Natural killer cell treated with Interleukin-12 subunit alpha and Interleukin-12 subunit beta and Interleukin-15 and Interleukin-18, amount 100 ng/mL, for 72 hours (primary cell): ENCODE data around the gene SHISA2. TPM values are rescaled to one million over a fixed set of nuclear protein-coding genes. Genes with fewer than 3 reads are reported as not detected.

ENCODE experiments used
- ATAC-seq, 2 donors: fragments of 150-1000 bp; cut with Tn5 transposase in 1 of 2; sonication (Bioruptor Pico), chemical (Tn5 transposase) in 1 of 2; 2 replicates each; pipeline ENCODE4 v1.10.0; 2021
- DNase-seq: peaks from one replicate; pipeline ENCODE4 v3.0.0; 2022; ENCODE audit warnings: low spot score
- H3K27ac Mint-ChIP-seq, 2 donors: 1 replicate in 1 of 2; 2 replicates in 1 of 2; pipeline ENCODE4 v1.8.0; 2022; ENCODE audit warnings: mixed read lengths in 2 of 2, mild to moderate bottlenecking in 1 of 2, moderate library complexity in 1 of 2
- H3K27me3 Mint-ChIP-seq, 2 donors: 1 replicate in 1 of 2; 2 replicates in 1 of 2; pipeline ENCODE4 v1.8.0; 2022; ENCODE audit warnings: mixed read lengths in 2 of 2
- H3K36me3 Mint-ChIP-seq: one replicate; pipeline ENCODE4 v1.8.0; 2022; ENCODE audit warnings: mixed read lengths
- H3K4me1 Mint-ChIP-seq, 2 donors: 1 replicate in 1 of 2; 2 replicates in 1 of 2; pipeline ENCODE4 v1.8.0; 2022; ENCODE audit warnings: low read depth in 2 of 2, mixed read lengths in 2 of 2, mild to moderate bottlenecking in 1 of 2
- H3K4me3 Mint-ChIP-seq: one replicate; pipeline ENCODE4 v1.8.0; 2022; ENCODE audit warnings: mixed read lengths
- H3K9me3 Mint-ChIP-seq: 2 replicates; pipeline ENCODE4 v1.8.0; 2022; ENCODE audit warnings: mixed read lengths
- total RNA-seq, 2 donors: library from RNA; stranded (reverse); gene quantifications; one replicate each; pipeline ENCODE4 v1.2.3, GENCODE V29; 2022

Gene SHISA2
- total RNA-seq, 2 donors from 2014 or later: 0.17 to 0.67 TPM

DNA sequence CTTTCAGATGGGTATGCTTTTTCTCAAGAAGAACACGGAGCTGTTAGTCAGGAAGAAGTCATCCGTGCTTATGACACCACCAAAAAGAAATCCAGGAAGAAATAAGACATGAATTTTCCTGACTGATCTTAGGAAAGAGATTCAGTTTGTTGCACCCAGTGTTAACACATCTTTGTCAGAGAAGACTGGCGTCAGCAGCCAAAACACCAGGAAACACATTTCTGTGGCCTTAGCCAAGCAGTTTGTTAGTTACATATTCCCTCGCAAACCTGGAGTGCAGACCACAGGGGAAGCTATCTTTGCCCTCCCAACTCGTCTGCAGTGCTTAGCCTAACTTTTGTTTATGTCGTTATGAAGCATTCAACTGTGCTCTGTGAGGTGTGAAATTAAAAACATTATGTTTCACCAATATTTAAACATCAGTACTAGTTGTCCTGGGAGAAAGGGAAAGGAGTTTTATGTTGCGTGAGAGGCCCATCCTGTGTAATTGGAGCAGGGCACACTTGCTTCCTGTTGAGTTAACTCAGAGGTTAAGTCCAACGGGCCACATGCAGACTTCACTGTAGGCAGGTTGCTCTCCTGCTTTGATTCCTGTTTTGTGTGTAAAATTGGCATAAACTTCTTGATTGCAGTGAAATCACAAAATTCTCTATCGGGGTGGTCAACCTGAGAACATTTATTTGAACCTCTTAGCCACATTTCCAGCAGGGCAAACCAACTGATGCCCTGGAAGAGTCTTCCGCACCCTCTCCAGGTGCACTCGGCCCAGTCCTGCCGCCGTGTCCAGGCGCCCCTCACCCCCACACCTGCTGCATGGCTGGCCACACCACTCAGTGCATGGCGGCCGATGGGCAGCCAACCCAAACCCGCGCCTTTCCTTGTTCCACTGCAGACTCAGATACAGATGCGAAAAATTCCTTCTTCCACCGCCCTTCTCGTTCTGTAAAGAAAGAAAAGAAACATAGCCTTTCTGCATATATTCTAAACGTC is 31.6 kb downstream of the SHISA2 start:
- DNase-seq: no peak
- Mint-ChIP-seq H3K27ac (no peak overlapping the region), H3K27me3 (peaks cover 17 to 18% of the 10 kb centered on the region in 2 donors), H3K4me3 (no peak overlapping the region), H3K4me1 (no peaks in the 10 kb centered on the region), H3K9me3 (no peaks in the 10 kb centered on the region), H3K36me3 (no peaks in the 10 kb centered on the region)
- ATAC-seq: no peak

GRCh38 chr13:26019251-26019650 is 32.6 kb downstream of the SHISA2 start:
- Mint-ChIP-seq H3K27me3 (peaks cover 12 to 13% of the 10 kb centered on the region in 2 donors), H3K4me1 (no peaks in the 10 kb centered on the region), H3K9me3 (no peaks in the 10 kb centered on the region), H3K27ac (no peak overlapping the region), H3K4me3 (no peak overlapping the region), H3K36me3 (no peaks in the 10 kb centered on the region)
- DNase-seq: no peak
- no peak for ATAC-seq

- Mint-ChIP-seq H3K27ac (no peak overlapping the region), H3K4me3 (no peak overlapping the region), H3K36me3 (no peaks in the 10 kb centered on the region), H3K4me1 (no peaks in the 10 kb centered on the region), H3K9me3 (no peaks in the 10 kb centered on the region), H3K27me3 (peaks cover 8 to 10% of the 10 kb centered on the region in 2 donors)
- peak in 1 of 2 donors; percentile 40 for ATAC-seq
- DNase-seq: no peak
These were observed 33.7 kb downstream of the SHISA2 start for GRCh38 chr13:26017932-26018665.

DNA sequence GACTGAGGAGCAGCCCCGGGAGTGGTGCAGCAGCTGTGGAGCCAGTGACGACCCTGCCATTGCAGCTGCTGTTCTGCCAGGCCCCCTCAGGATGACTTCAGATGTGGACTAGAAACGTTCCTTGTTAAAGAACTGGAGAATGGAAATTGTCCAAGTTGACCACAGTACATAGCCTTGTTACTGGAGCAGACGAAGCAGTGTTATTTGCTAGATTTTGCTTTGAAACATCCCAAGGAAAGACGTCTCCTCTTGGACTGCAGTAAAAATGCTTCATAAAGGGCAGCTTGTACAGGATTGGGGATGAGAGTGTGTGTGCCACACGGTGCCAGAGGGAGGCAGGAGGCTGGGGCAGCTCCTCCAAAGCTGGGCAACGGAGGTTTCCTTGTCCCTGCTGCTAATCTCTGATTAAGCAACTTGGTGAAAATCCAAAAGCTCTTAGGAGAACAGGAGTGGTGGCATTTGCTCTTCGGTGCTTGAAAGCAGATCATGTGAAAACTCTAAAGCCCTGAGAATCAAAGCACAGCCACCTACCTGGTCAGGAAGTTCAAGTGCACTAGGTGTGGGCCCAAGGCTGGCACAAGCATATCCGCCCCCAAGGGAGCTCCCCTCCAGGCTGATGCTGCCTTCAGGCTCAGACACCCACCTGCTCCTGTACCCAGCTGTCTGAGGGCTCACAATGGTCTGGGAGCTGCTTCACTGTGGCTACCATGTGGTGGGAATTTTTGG is 34.5 kb downstream of the SHISA2 start:
- ATAC-seq (peak in 1 of 2 donors; percentile 21), DNase-seq (no peak)
- no peaks in the 10 kb centered on the region for H3K4me1 Mint-ChIP-seq
- H3K4me3 Mint-ChIP-seq: no peak overlapping the region
- no peak overlapping the region for H3K27ac Mint-ChIP-seq
- H3K9me3 Mint-ChIP-seq: no peaks in the 10 kb centered on the region
- H3K36me3 Mint-ChIP-seq: no peaks in the 10 kb centered on the region
- H3K27me3 Mint-ChIP-seq: peaks cover 8 to 10% of the 10 kb centered on the region in 2 donors

GRCh38 chr13:26016189-26016588 is 35.6 kb downstream of the SHISA2 start:
- no peaks in the 10 kb centered on the region for H3K9me3 Mint-ChIP-seq
- ATAC-seq (no peak), DNase-seq (no peak)
- peaks cover 6% of the 10 kb centered on the region in 2 donors for H3K27me3 Mint-ChIP-seq
- H3K4me3 Mint-ChIP-seq: no peak overlapping the region
- no peak overlapping the region for H3K27ac Mint-ChIP-seq
- no peaks in the 10 kb centered on the region for H3K36me3 Mint-ChIP-seq
- no peaks in the 10 kb centered on the region for H3K4me1 Mint-ChIP-seq

DNA sequence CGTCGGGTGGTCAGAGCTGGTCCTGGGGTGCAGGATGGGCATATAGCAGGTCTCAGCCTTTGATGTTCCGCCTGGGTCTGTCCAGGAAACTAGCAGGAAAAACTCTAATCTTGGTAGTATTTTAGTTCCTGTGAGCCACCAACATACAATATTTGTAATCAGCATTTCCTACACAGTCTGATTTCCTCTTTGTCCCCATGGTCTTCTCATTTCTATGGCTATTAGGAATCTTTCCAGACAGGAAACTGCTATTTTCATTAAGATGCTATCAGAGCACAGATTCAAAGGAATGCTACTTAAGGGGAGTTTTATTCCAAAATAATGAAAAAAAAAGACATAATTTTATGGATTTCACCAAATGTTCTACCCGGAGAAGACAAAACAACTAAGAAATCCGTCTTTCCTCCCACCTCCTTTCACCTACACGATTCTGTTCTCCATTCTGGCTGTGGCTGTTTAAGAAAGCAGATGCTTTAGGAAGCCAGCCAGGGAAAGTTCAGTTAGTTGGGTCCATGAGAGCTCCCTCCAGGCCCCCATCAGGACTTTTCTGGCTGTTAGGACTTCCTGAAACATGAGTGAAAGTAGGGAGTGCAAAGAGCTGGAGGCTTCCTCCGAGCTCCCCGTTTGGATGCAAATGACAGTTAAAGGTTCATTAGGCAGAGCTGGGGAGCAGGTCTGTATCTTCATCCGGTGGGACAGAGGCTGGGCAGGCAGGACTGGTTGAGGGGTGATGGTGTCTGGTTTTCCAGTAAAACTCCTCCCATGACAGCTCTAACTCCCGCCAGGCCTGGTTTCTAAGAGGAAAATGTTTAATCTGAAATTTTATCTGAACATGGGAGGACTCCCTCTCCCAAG is 36.3 kb downstream of the SHISA2 start:
- no peak for DNase-seq
- Mint-ChIP-seq H3K27me3 (no peaks in the 10 kb centered on the region), H3K9me3 (no peaks in the 10 kb centered on the region), H3K4me3 (no peak overlapping the region), H3K4me1 (no peaks in the 10 kb centered on the region), H3K27ac (no peak overlapping the region), H3K36me3 (no peaks in the 10 kb centered on the region)
- no peak for ATAC-seq

- no peak for DNase-seq
- Mint-ChIP-seq H3K27me3 (peaks cover 2 to 3% of the 10 kb centered on the region in 2 donors), H3K9me3 (no peaks in the 10 kb centered on the region), H3K27ac (no peak overlapping the region), H3K4me1 (peaks cover 0 to under 1% of the 10 kb centered on the region in 2 donors), H3K36me3 (no peaks in the 10 kb centered on the region), H3K4me3 (peak overlapping the region; percentile 55)
- ATAC-seq: no peak
These were observed 38.8 kb downstream of the SHISA2 start for GRCh38 chr13:26012995-26013394.

DNA sequence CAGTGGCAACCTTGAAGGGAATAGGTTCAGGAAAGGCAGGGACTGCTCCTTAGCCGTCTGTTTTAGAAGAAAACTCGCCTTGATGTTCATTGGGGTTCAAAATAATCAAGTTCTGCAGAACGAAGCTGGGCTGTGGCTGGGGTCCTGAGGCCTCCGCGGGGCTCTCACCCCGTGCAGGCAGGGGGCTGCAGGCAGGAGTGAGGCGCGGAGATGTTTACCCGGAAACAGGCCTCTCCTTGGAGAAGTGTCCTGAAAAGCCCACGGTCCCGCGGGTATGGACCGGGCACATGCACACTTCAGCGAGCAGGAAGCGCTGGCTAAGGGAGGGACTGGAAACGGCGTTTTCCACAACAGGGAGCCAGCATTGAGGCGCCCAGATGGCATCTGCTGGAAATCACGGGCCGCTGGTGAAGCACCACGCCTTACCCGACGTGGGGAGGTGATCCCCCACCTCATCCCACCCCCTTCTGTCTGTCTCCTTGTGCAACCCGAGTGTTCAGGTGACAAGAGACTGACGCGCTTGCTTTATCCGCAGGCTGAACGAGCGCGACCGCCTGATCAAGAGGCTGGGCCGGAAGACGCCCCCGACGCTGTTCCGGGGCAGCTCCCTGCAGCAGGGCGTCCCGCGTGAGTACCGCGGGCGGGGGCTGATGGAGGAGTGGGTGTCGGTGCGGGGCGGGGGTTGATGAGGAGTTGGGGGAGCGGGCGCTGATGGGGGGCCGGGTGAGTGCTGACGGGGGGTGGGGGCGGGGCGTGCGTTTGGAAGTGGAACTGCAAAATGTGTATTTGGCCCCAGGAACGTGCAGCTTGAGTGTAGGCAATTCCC is 39.6 kb downstream of the SHISA2 start:
- Mint-ChIP-seq H3K36me3 (no peaks in the 10 kb centered on the region), H3K9me3 (no peaks in the 10 kb centered on the region), H3K4me1 (peaks cover 3 to 8% of the 10 kb centered on the region in 2 donors), H3K4me3 (peak overlapping the region; percentile 55), H3K27ac (no peak overlapping the region), H3K27me3 (peaks cover 6 to 11% of the 10 kb centered on the region in 2 donors)
- ATAC-seq: peak; percentile 66 to 69
- DNase-seq: peak; percentile 63

- DNase-seq (no peak), ATAC-seq (no peak)
- Mint-ChIP-seq H3K27me3 (peaks cover 7 to 13% of the 10 kb centered on the region in 2 donors), H3K4me1 (peaks cover 3 to 8% of the 10 kb centered on the region in 2 donors), H3K27ac (no peak overlapping the region), H3K36me3 (no peaks in the 10 kb centered on the region), H3K4me3 (no peak overlapping the region), H3K9me3 (no peaks in the 10 kb centered on the region)
These were observed 40.6 kb downstream of the SHISA2 start for GRCh38 chr13:26011208-26011573.

- Mint-ChIP-seq H3K36me3 (no peaks in the 10 kb centered on the region), H3K4me3 (no peak overlapping the region), H3K27me3 (peaks cover 7 to 13% of the 10 kb centered on the region in 2 donors), H3K4me1 (peaks cover 3 to 8% of the 10 kb centered on the region in 2 donors), H3K27ac (no peak overlapping the region), H3K9me3 (no peaks in the 10 kb centered on the region)
- ATAC-seq (no peak), DNase-seq (no peak)
These were observed 41.2 kb downstream of the SHISA2 start for GRCh38 chr13:26010487-26011207.

- peaks cover 18 to 39% of the 10 kb centered on the region in 2 donors for H3K27me3 Mint-ChIP-seq
- ATAC-seq: no peak
These were observed 44.3 kb downstream of the SHISA2 start for GRCh38 chr13:26007261-26008125.

More at GRCh38 chr13:26007261-26008125, 44.3 kb downstream of the SHISA2 start:
- Mint-ChIP-seq H3K4me3 (no peak overlapping the region), H3K9me3 (peaks cover 3% of the 10 kb centered on the region), H3K4me1 (peaks cover 3 to 8% of the 10 kb centered on the region in 2 donors), H3K27ac (no peak overlapping the region), H3K36me3 (peaks cover 11% of the 10 kb centered on the region)
- no peak for DNase-seq
